Glomerular endothelial cell (primary cell): Measurements from ENCODE around the gene DDX25. TPM values are rescaled to one million over a fixed set of nuclear protein-coding genes. Genes with fewer than 3 reads are reported as not detected.
"Not testable (repeated sequence)": the region's sequence is repeated elsewhere in the genome, so short reads cannot be mapped to it uniquely, and the experiment has no call there.

Experiments
- DNase-seq: peaks from one replicate; pipeline ENCODE4 v3.0.0-alpha.2; 2011; ENCODE audit warnings: low read depth, low spot score; ENCODE audit errors: extremely low read depth
- total RNA-seq: library from RNA; depleted of rRNA; stranded (reverse); fragments of >200 nt; gene quantifications from 2 replicates; pipeline ENCODE4 v1.2.3, GENCODE V29; 2015

The DDX25 gene
- total RNA-seq = not detected in 2 replicates

- DNase-seq = no peak
These were observed at the start of gene DDX25 for GRCh38 chr11:125903711-125904659. TSS of gene DDX25 (plus strand) at chr11:125904508. CDS start at chr11:125904518, 10 bp downstream.

DNA sequence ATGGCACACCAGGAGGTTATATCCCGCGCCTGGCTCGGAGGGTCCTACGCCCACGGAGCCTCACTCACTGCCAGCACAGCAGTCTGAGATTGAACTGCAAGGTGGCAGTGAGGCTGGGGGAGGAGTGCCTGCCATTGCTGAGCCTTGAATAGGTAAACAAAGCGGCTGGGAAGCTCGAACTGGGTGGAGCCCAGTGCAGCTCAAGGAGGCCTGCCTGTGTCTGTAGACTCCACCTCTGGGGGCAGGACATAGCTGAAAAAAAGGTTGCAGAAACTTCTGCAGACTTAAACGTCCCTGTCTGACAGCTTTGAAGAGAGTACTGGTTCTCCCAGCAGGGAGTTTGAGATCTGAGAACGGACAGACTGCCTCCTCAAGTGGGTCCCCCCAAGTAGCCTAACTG, 46.6 kb upstream of the DDX25 start:
- not testable (repeated sequence) for DNase-seq

GRCh38 chr11:125862786-125863185, 41.5 kb upstream of the DDX25 start:
- not testable (repeated sequence) for DNase-seq

- not testable (repeated sequence) for DNase-seq
These were observed 39.0 kb upstream of the DDX25 start for GRCh38 chr11:125865354-125865753.

GRCh38 chr11:125869521-125869920, 34.8 kb upstream of the DDX25 start:
- DNase-seq = no peak

- DNase-seq = no peak
These were observed 32.7 kb upstream of the DDX25 start for GRCh38 chr11:125871391-125872137.

DNA sequence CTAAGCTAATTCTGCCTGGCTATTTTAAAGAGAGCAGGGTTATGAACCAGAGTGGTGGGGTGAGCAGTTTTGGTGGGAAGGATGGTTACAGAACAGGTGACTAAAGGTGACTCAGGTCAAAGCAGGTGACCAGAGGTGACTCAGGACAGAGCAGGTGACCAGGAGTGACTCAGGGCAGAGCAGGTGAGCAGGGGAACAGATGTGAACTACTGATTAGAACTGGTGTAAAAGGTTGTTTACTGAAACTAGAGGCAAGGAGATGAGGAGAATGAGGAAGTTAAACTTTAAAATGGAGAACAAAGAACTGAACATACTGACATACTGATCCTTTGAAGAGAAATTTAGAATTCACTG, 32.2 kb upstream of the DDX25 start:
- no peak for DNase-seq

GRCh38 chr11:125873881-125874555, 30.3 kb upstream of the DDX25 start:
- DNase-seq = no peak

GRCh38 chr11:125874556-125875124, 29.7 kb upstream of the DDX25 start:
- peak; percentile 58 for DNase-seq

GRCh38 chr11:125881291-125881690, 23.0 kb upstream of the DDX25 start:
- no peak for DNase-seq

DNA sequence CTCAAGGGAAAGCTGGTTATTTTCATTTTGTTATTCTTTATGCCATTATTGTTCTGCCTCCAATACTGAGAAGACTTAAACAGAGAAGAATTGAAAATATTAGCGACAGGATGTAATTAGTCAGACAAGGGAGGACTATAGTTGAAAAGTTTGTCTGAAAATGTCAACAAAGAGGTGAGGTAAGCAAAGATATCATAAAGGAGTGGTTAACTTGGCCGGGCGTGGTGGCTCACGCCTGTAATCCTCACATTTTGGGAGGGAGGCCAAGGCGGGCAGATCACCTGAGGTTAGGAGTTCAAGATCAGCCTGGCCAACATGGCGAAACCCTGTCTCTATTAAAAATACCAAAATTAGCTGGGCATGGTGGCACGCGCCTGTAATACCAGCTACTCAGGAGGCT, 20.9 kb upstream of the DDX25 start:
- DNase-seq = no peak

- DNase-seq = no peak
These were observed 17.3 kb upstream of the DDX25 start for GRCh38 chr11:125886997-125887372.

DNA sequence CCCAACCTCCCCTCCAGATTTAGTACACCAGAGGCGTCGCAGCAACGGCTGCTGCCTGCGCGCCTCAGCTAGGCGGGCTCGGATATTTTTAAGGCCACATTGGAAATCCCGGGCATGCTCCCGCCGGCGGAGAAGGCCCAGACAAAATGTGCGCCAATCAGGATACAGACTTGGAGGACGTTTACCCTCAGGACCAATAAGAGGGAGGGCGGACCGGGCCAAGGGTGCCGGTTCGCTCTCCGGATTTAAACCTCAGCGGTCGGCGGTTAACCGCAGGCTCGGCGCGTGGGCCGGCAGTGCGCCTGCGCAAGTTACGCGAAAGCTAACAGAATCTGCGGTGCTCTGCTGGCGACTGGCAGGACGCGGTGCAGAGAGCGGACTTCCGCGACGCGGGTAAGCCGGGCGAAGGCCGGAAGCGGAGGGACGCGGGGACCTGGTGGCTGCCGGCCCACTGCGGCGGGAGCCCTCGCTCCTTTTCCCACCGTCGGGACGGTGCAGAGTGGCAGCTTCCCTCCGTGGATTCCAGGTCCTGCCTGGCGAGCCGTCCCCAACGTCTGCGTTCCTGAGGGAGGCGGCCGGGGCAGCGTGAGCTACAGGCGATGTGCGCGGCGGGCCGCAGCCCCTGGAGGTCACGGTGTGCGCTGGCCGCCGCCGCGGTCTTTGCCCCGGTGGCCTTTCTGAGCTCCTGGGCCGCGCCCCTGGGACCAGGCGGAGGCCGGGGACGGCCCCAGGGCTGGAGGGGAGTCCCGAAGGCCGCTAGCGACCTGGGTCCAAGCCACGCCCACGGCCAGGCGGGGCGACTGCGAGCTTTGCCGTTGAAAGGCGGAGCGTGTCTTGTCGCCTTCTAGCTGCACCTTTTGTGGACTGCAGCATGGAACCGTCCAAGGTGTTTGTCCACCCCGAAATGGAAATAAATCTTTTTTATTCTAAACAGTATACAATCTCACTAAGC, 16.7 kb upstream of the DDX25 start, which contains the start of gene HYLS1:
Gene HYLS1, plus strand, starts transcription at position 296 of the 952 bp plus-strand sequence. CDS start 11,701 bp downstream, outside the sequence.
- peak; percentile 72 for DNase-seq

- DNase-seq = no peak
These were observed 13.7 kb upstream of the DDX25 start for GRCh38 chr11:125890447-125891100.

- no peak for DNase-seq
These were observed 12.2 kb upstream of the DDX25 start for GRCh38 chr11:125892071-125892470.

GRCh38 chr11:125892994-125893393, 11.3 kb upstream of the DDX25 start:
- DNase-seq = no peak

DNA sequence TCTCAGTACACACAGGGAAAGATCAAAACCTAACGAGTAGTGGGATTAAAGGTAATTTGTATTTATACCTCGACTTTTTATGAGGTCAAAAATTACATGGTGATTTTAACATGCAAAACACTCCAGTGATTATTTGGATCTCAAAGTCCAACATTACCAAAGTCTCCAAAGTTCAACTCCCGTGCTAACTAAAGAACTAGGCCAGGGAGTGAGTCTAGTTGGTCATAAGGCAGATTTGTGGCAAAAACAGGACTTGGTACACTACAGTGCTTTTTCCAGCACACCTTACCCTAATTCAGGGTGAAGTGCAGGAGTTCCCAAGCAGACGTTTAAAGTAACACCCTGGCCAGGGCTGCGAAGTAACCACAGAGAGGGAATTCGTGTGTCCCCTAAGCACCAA, 2.4 kb upstream of the DDX25 start:
- DNase-seq = no peak

- no peak for DNase-seq
These were observed 1.9 kb upstream of the DDX25 start for GRCh38 chr11:125902277-125902926.
